Endothelial cell of umbilical vein (primary cell): Measurements from ENCODE around the gene CFTR.

Experiments used
- CTCF ChIP-seq, 2 donors: IDR thresholded peaks; 1 replicate in 1 of 2; 2 replicates in 1 of 2; pipeline ENCODE4 v1.5.1; 2011; ENCODE audit warnings: low read length in 2 of 2, mild to moderate bottlenecking in 2 of 2, moderate library complexity in 2 of 2, control low read depth in 1 of 2, inconsistent platforms in 1 of 2, low read depth in 1 of 2; ENCODE audit not compliant: insufficient read depth in 1 of 2; ENCODE audit errors: extremely low read depth in 1 of 2
- EZH2 ChIP-seq: IDR thresholded peaks from 2 replicates; pipeline ENCODE4 v1.6.1; 2012; ENCODE audit warnings: borderline replicate concordance, low read depth, mild to moderate bottlenecking, moderate library complexity, low read length, inconsistent platforms; ENCODE audit not compliant: severe bottlenecking
- GATA2 ChIP-seq: IDR thresholded peaks from 2 replicates; pipeline ENCODE4 v1.7.0; 2011; ENCODE audit warnings: low read depth, mild to moderate bottlenecking, moderate library complexity, mixed read lengths, low read length; ENCODE audit not compliant: insufficient read length, insufficient read depth
- MAX ChIP-seq: IDR thresholded peaks from 2 replicates; pipeline ENCODE4 v1.6.1; 2011; ENCODE audit not compliant: insufficient read depth, insufficient read length
- POLR2A ChIP-seq: IDR thresholded peaks from 2 replicates; pipeline ENCODE4 v1.6.1; 2012; ENCODE audit warnings: low read depth, mild to moderate bottlenecking, control low read depth, low read length
- POLR2AphosphoS5 ChIP-seq: IDR thresholded peaks from 2 replicates; pipeline ENCODE4 v1.6.1; 2012; ENCODE audit warnings: low read depth, mild to moderate bottlenecking, control low read depth, low read length, moderate library complexity; ENCODE audit not compliant: insufficient read depth

DNA sequence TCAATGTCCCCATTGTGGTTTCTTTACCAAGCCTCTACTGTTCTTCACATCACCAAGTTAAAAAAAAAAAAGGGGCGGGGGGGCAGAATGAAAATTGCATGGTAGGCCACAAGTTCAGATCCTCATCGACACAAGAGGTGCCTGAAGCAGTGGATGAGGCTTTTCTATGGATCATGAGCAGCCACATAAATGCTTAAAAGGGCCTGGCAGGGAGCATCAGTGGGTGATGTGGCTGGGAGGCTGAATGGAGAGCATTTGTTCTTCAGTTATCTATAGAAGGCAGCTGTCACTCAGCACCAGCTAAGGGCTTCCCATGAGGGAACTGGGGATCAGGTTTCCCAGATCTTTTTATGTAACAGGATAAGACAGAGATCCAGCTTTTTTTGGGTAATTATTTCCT is 117.9 kb downstream of the CFTR start:
- TF ChIP-seq CTCF (IDR thresholded peaks at IDR 0.05; ENCODE audit: extremely low read depth in 1 of 2, insufficient read depth in 1 of 2, low read depth in 1 of 2, low read length in 2 of 2): no peak
- TF ChIP-seq POLR2AphosphoS5: no peak
- no peak for TF ChIP-seq EZH2
- no peak for TF ChIP-seq MAX
- TF ChIP-seq POLR2A: no peak
- TF ChIP-seq GATA2: no peak
